Measurements from ENCODE around the gene PDE9A. TPM values are rescaled to one million over a fixed set of nuclear protein-coding genes. Genes with fewer than 3 reads are reported as not detected.

The PDE9A gene
- total and polyA plus RNA-seq, 9 donors: 6.0 to 11.3 (median 9.3) TPM

DNA sequence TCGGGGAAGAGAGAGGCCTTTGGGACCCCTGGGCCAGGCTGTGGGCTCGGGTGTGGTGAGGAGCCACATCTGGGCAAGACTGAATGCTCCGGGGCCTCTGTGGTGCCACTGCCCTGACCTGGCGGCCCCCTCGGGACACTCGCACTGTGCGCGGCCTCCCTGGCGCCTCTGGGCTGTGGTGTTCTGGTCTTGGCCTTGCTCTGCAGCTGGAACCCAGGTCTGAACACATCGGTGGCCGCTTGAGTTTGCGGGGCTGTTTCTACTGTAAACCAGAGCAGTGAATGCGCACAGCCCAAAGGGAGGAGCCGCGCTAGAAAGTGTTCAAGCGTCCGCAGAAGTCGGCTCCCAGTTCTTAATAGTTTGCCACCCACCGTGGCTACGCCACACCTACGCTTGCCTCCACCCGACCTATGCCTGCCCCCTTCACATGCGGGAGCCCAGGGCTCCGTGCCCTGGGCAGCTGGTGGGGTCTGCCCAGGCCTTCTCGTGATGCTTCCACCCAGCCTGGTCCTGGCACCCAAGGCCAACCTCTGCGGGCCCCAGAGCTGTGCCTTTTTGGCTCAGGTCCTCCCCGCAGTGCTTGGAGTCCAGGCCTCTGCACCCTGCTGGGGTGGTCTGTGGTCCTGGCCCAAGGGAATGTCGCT, 4.4 kb downstream of the PDE9A start:
- Histone ChIP-seq H3K27ac (ENCODE audit: low read length) (no peak overlapping the region), H3K36me3 (ENCODE audit: control insufficient read depth, insufficient read depth, low read length) (peaks cover 2% of the 10 kb centered on the region), H3K4me1 (ENCODE audit: control insufficient read depth, insufficient read depth, low read length) (peaks cover 18% of the 10 kb centered on the region), H3K27me3 (ENCODE audit: control insufficient read depth, insufficient read depth, low read length) (peaks cover 15% of the 10 kb centered on the region), H3K4me3 (ENCODE audit: low read length) (no peak overlapping the region), H3K9me3 (replicated peaks; ENCODE audit: control insufficient read depth, low read depth, low read length) (no peaks in the 10 kb centered on the region)
- 91% methylated on average over 28 of the region's 28 CpGs for WGBS (ENCODE audit: insufficient coverage)
- no peak for DNase-seq

DNA sequence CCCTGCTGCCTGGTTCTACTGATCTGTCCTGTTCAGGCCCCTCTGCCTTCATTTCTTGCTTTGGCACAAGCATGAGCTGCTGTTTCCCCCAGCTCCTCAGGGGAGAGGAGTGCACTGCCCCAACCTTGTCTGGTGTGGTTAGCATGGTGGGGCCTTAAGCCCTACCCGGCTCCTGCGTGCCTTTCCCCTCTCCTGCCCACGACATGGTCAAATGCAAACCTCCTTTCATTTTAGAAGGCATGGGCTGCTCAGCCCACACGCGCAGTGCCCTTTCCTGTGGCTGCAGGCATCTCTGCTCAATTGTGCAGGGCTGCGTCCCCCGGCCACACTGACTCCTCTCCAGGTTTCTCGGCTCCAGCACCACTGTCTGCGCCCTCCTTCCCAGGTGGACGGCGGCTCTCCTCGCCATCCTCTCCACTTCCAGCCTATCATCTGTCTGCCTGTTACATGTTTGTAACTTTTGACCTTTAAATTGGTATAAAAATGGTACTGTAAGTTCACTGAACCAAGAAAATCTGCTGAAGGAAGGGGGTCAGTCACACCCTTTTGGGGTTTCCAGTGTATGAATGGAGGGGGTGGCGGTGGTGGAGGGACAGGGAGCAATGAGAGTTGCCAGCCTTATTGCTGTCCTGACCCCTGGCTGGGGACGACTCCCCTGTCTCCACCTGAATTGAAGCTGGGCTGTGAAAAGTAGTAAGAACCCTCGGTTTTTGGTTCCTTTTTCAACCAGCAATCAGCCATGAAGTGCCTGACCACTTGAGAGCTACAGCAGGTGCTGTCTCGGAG, 5.1 kb downstream of the PDE9A start:
- Histone ChIP-seq H3K4me3 (ENCODE audit: low read length) (no peak overlapping the region), H3K27me3 (ENCODE audit: control insufficient read depth, insufficient read depth, low read length) (peaks cover 15% of the 10 kb centered on the region), H3K9me3 (replicated peaks; ENCODE audit: control insufficient read depth, low read depth, low read length) (no peaks in the 10 kb centered on the region), H3K36me3 (ENCODE audit: control insufficient read depth, insufficient read depth, low read length) (peaks cover 2% of the 10 kb centered on the region), H3K27ac (ENCODE audit: low read length) (no peak overlapping the region), H3K4me1 (ENCODE audit: control insufficient read depth, insufficient read depth, low read length) (peaks cover 14% of the 10 kb centered on the region)
- WGBS (ENCODE audit: insufficient coverage): 82% methylated on average over 9 of the region's 16 CpGs
- no peak for DNase-seq

DNA sequence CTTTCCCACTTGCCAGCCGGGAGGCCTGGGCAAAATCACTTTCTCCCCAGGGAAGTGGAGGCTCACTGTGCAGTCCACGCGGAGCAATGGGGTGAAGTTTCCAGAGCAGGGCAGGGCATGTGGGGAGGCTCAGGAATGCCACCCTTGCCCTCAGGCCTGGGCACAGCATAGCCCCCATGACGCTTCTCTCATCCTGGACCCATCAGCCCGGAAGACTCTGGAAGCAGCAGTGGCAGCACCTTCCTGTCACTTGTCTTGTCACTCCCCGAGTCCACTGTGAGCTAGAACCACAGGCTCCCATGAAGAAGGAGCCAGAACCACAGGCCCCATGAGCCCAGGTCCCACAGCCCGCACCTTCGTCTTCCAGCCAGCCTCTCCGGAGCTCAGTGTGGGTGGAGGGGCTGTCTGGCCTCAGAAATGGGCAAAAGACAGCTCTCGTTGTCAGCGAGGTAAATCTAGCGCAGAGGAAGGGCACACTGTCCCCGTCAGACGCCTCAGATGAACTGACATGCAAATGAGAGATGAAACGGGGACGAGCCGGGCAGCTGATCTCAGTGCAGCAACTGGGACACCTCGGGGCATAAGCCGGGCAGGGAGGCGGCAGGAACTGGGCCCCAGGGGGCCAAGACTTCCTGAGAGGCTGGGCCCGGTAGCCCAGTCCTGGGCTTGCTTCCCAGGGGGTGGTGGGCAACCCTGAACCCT, 6.1 kb downstream of the PDE9A start:
- no peaks in the 10 kb centered on the region for H3K9me3 ChIP-seq (replicated peaks; ENCODE audit: control insufficient read depth, low read depth, low read length)
- H3K4me3 ChIP-seq (ENCODE audit: low read length): no peak overlapping the region
- H3K36me3 ChIP-seq (ENCODE audit: control insufficient read depth, insufficient read depth, low read length): peaks cover 2% of the 10 kb centered on the region
- peaks cover 11% of the 10 kb centered on the region for H3K27me3 ChIP-seq (ENCODE audit: control insufficient read depth, insufficient read depth, low read length)
- H3K4me1 ChIP-seq (ENCODE audit: control insufficient read depth, insufficient read depth, low read length): peaks cover 9% of the 10 kb centered on the region
- H3K27ac ChIP-seq (ENCODE audit: low read length): no peak overlapping the region
- WGBS (ENCODE audit: insufficient coverage): 71% methylated on average over 15 of the region's 21 CpGs
- no peak for DNase-seq

DNA sequence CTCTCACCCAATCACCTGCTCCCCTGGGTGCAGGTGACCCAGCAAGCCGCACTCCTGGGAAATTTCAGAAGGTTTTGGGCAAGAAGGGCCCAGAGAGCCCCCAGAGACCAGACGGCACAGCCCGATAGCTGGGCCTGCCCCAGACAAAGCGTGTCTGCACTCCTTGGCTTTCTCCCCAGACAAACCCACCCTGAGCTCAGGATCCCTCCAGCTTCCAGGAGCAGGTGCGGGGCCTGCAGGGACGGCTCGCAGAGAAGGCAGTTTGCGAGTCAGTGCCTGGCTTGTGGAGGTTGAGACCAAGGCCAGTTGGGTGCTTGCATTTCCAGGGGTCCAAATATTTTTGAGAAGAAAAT, 6.7 kb downstream of the PDE9A start:
- H3K36me3 ChIP-seq (ENCODE audit: control insufficient read depth, insufficient read depth, low read length): peaks cover 2% of the 10 kb centered on the region
- no peak overlapping the region for H3K27ac ChIP-seq (ENCODE audit: low read length)
- 89% methylated on average over 3 of the region's 8 CpGs for WGBS (ENCODE audit: insufficient coverage)
- H3K4me3 ChIP-seq (ENCODE audit: low read length): no peak overlapping the region
- no peak for DNase-seq
- peaks cover 6% of the 10 kb centered on the region for H3K27me3 ChIP-seq (ENCODE audit: control insufficient read depth, insufficient read depth, low read length)
- peaks cover 10% of the 10 kb centered on the region for H3K4me1 ChIP-seq (ENCODE audit: control insufficient read depth, insufficient read depth, low read length)
- H3K9me3 ChIP-seq (replicated peaks; ENCODE audit: control insufficient read depth, low read depth, low read length): no peaks in the 10 kb centered on the region

DNA sequence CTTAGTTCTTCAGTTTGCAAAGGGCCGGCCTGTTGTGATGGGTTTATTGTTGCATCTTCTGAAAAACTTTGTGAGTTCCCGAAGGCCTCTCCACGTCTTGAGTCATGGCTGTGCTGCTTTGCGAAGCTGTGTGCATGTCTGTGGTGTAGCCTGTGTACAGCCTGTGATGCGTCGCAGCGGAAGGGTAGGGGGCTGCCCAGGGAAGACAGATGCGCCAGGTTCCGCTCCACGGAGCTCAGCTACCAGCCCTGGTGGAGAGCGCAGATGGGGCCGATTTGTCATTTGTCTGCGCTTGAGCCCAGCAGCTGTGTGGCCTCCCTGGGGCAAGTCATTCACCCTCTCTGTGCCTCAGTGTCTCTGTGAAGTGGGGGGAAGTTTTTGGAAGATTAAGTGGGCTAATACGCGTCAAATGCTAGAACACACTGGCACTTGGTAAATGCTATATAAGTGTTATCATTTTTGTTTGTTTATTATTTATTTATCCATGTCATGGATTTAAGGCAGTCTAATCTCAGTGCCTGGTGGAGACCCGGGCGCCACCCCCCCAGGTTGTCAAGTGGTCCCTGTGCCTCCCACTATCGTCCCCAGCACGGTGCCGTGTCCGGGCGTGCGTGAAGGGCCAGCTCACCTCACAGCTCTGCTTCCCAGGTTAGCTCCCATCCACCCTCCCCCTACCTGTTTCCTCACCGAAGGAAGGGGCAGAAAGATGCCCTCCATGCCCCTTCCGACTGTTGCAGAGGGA, 8.4 kb downstream of the PDE9A start:
- peaks cover 15% of the 10 kb centered on the region for H3K4me1 ChIP-seq (ENCODE audit: control insufficient read depth, insufficient read depth, low read length)
- WGBS (ENCODE audit: insufficient coverage): 78% methylated on average over 14 of the region's 25 CpGs
- peaks cover under 1% of the 10 kb centered on the region for H3K36me3 ChIP-seq (ENCODE audit: control insufficient read depth, insufficient read depth, low read length)

DNA sequence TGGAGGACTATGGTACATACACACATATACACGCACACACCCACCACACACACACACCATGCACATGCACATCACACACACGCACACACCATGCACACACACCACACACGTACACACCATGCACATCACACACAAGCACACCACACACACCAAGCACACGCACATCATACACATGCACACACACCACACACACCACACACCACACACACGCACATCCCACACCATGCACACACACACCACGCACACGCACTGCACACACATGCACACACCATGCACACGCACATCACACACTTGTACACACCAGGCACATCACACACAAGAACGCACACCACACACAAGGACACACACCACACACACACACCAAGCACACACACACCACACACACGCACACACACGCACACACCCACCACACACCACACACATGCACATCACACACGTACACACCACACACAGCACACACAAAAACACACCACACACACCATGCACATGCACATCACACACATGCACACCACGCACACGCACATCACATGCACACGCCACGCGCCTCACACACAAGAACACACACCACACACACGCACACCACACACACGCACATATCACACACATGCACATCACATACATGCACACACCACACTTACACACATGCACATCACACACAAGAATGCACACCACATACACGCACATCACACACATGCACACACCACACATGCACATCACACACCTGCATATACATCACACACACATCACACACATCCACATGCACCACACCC, 9.2 kb downstream of the PDE9A start:
- Histone ChIP-seq H3K27ac (ENCODE audit: low read length) (no peak overlapping the region), H3K4me1 (ENCODE audit: control insufficient read depth, insufficient read depth, low read length) (peaks cover 21% of the 10 kb centered on the region), H3K27me3 (ENCODE audit: control insufficient read depth, insufficient read depth, low read length) (no peaks in the 10 kb centered on the region), H3K4me3 (ENCODE audit: low read length) (no peak overlapping the region), H3K9me3 (replicated peaks; ENCODE audit: control insufficient read depth, low read depth, low read length) (no peaks in the 10 kb centered on the region), H3K36me3 (ENCODE audit: control insufficient read depth, insufficient read depth, low read length) (no peaks in the 10 kb centered on the region)
- no peak for DNase-seq
- 92% methylated on average over 17 of the region's 20 CpGs for WGBS (ENCODE audit: insufficient coverage)

More for the DNA sequence above, 8.4 kb downstream of the PDE9A start:
- Histone ChIP-seq H3K9me3 (replicated peaks; ENCODE audit: control insufficient read depth, low read depth, low read length) (no peaks in the 10 kb centered on the region), H3K27ac (ENCODE audit: low read length) (no peak overlapping the region), H3K4me3 (ENCODE audit: low read length) (no peak overlapping the region), H3K27me3 (ENCODE audit: control insufficient read depth, insufficient read depth, low read length) (no peaks in the 10 kb centered on the region)
- DNase-seq: no peak

DNA sequence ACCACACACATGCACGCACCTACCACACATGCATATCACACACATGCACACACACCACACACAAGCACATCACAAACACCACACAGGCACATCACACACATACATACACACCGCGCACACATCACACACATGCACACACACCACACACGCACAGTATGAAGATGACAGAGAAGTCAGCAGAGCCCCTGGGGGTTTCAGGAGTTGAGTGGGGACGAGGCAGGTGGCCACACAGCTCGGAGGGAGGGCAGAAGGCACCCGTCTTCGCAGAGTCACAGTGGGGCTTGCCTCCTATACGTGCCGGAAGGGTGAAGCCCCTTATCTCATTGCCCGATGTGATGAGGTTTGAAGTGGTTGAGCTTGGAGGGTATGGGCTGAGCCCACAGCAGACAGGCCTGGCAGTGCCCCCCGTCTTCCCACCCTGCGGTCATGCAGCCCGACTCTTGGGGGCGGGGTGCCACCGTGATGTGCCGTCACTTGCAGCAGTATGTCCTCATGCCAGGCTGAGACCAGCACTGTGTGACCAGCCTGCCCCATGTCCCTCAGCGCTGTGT, 9.9 kb downstream of the PDE9A start:
- H3K27ac ChIP-seq (ENCODE audit: low read length): no peak overlapping the region
- WGBS (ENCODE audit: insufficient coverage): 89% methylated on average over 14 of the region's 18 CpGs
- H3K36me3 ChIP-seq (ENCODE audit: control insufficient read depth, insufficient read depth, low read length): no peaks in the 10 kb centered on the region

DNA sequence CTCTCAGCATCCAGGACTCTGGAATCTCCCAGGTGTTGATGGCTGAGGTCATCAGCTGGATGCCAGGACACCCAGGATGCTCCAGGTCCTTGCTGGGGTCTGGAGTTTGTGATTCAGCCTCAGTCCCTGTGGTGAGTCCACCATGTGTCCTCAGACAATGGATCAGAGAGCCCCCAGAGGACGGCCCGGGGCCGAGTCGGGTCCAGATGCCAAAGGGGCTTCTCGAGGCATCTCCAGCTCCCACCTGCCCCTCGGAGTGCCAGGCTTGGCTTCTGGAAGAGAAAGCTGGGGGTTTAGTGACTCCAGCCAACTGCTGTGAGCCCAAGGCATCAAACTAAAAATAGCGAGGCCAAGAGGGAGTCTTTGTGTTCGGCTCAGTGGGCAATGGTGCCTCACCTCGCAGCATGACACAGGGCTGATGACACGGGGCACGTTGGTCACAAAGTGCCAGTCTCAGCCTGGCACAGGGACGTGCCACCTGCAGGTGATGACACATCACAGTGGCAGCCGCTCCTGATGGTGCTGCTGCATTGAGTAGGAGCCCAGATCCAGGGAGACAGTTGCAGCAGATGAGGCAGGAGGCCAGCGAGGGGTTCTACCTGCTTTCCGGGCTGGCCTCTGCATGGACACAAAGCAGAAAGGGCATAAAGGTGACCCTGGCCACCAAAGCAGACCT, 10.6 kb downstream of the PDE9A start:
- Histone ChIP-seq H3K4me1 (ENCODE audit: control insufficient read depth, insufficient read depth, low read length) (peaks cover 35% of the 10 kb centered on the region), H3K36me3 (ENCODE audit: control insufficient read depth, insufficient read depth, low read length) (no peaks in the 10 kb centered on the region), H3K27me3 (ENCODE audit: control insufficient read depth, insufficient read depth, low read length) (no peaks in the 10 kb centered on the region), H3K27ac (ENCODE audit: low read length) (no peak overlapping the region), H3K9me3 (replicated peaks; ENCODE audit: control insufficient read depth, low read depth, low read length) (no peaks in the 10 kb centered on the region), H3K4me3 (ENCODE audit: low read length) (no peak overlapping the region)
- no peak for DNase-seq
- WGBS (ENCODE audit: insufficient coverage): 82% methylated on average over 15 of the region's 15 CpGs

More for the DNA sequence above, 9.9 kb downstream of the PDE9A start:
- DNase-seq: no peak
- no peaks in the 10 kb centered on the region for H3K9me3 ChIP-seq (replicated peaks; ENCODE audit: control insufficient read depth, low read depth, low read length)
- H3K27me3 ChIP-seq (ENCODE audit: control insufficient read depth, insufficient read depth, low read length): no peaks in the 10 kb centered on the region
- H3K4me3 ChIP-seq (ENCODE audit: low read length): no peak overlapping the region
- H3K4me1 ChIP-seq (ENCODE audit: control insufficient read depth, insufficient read depth, low read length): peaks cover 28% of the 10 kb centered on the region

DNA sequence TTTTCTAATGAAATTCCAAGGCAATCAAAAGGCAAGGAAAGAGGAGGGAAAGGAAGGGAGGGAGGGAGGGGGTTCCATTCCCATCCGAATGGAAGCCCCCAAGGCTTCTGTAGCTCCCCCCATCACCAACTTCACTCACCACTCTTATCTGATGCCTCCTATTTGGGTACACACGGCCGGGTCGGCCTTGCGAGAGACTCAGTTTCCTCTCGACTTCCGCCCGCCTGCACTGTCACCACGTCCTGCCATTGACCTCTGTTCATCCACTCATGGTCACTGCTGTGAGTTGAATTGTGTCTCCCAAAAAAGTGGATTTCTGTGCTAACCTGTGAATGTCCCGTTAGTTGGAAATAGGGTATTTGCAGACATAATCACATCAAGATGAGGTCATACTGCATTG, 11.2 kb downstream of the PDE9A start:
- no peaks in the 10 kb centered on the region for H3K27me3 ChIP-seq (ENCODE audit: control insufficient read depth, insufficient read depth, low read length)
- H3K9me3 ChIP-seq (replicated peaks; ENCODE audit: control insufficient read depth, low read depth, low read length): no peaks in the 10 kb centered on the region
- H3K36me3 ChIP-seq (ENCODE audit: control insufficient read depth, insufficient read depth, low read length): no peaks in the 10 kb centered on the region
- no peak overlapping the region for H3K27ac ChIP-seq (ENCODE audit: low read length)
- peaks cover 40% of the 10 kb centered on the region for H3K4me1 ChIP-seq (ENCODE audit: control insufficient read depth, insufficient read depth, low read length)
- DNase-seq: no peak
- 86% methylated on average over 5 of the region's 10 CpGs for WGBS (ENCODE audit: insufficient coverage)
- no peak overlapping the region for H3K4me3 ChIP-seq (ENCODE audit: low read length)

Measured in muscle of leg (tissue), 11 donors.